Esophagus muscularis mucosa (tissue), 4 donors: ENCODE measurements around the gene ENDOD1. TPM values are rescaled to one million over a fixed set of nuclear protein-coding genes. Genes with fewer than 3 reads are reported as not detected.

Experiments used
- DNase-seq: peaks from one replicate; pipeline ENCODE4 v3.0.0-alpha.2; 2017; ENCODE audit errors: extremely low spot score
- H3K27ac ChIP-seq, 4 donors: fragments of 200-600 bp; sonication (generic); replicated peaks in 1 of 4; 1 replicate in 3 of 4; 2 replicates in 1 of 4; pipeline ENCODE4 v1.5.1; 2016 to 2019; ENCODE audit warnings: mild to moderate bottlenecking in 1 of 4
- H3K27me3 ChIP-seq, 4 donors: fragments of 200-600 bp; sonication (generic); one replicate each; pipeline versions ENCODE4 v1.5.1 to v1.6.0; 2016 to 2019
- H3K36me3 ChIP-seq, 4 donors: fragments of 200-600 bp; sonication (generic); one replicate each; pipeline ENCODE4 v1.5.1; 2016 to 2019
- H3K4me1 ChIP-seq, 4 donors: fragments of 200-600 bp; sonication (generic); one replicate each; pipeline ENCODE4 v1.5.1; 2016 to 2019
- H3K4me3 ChIP-seq, 4 donors: fragments of 200-600 bp; sonication (generic); 1 replicate in 2 of 4; 2 replicates in 2 of 4; pipeline ENCODE4 v1.5.1; 2016 to 2019; ENCODE audit warnings: mild to moderate bottlenecking in 4 of 4, moderate library complexity in 1 of 4
- H3K9me3 ChIP-seq, 4 donors: fragments of 200-600 bp; sonication (generic); 1 replicate in 3 of 4; 2 replicates in 1 of 4; pipeline ENCODE4 v1.5.1; 2016 to 2019
- CTCF ChIP-seq, 3 experiments: fragments of 200-600 bp in 2 of 3; fragments of 450-650 bp in 1 of 3; sonication (generic) in 2 of 3; IDR thresholded peaks; one replicate each; pipeline ENCODE4 v1.5.1; 2017 to 2019; ENCODE audit warnings: antibody characterized with exemption in 3 of 3, mild to moderate bottlenecking in 2 of 3, moderate library complexity in 1 of 3
- EP300 ChIP-seq: sonication (generic); formaldehyde crosslinking; IDR thresholded peaks from one replicate; pipeline ENCODE4 v1.6.1; 2017; ENCODE audit warnings: antibody characterized with exemption
- POLR2A ChIP-seq: fragments of 450-650 bp; IDR thresholded peaks from one replicate; pipeline ENCODE4 v1.6.1; 2017; ENCODE audit warnings: antibody characterized with exemption, moderate library complexity, mild to moderate bottlenecking, low read depth
- POLR2AphosphoS5 ChIP-seq, 2 donors: sonication (generic); formaldehyde crosslinking; IDR thresholded peaks; one replicate each; pipeline ENCODE4 v1.6.1; 2017; ENCODE audit warnings: antibody characterized with exemption in 2 of 2
- WGBS: methylation state at CpG from one replicate; pipeline ENCODE4 v1.1.5; 2018; 5-methylcytosine and 5-hydroxymethylcytosine counted together
- intact Hi-C: fragments of 100-400 bp; cut with DNase I; formaldehyde crosslinking; loops from one replicate; pipeline ENCODE4 v1.15.1; 2023
- total RNA-seq, 4 donors: library from RNA; depleted of rRNA; stranded (reverse); fragments of >200 nt; gene quantifications; one replicate each; pipeline versions ENCODE4 v1.1.0 to v1.2.1, GENCODE V29; 2016

Gene ENDOD1
- total RNA-seq, 4 donors from 2014 or later, result 37.6 to 43.2 (median 41.0) TPM

- intact Hi-C loops, result loop anchor here (5.0 kb wide), 1 partner anchor 45 kb away; no protein-coding TSS in a partner anchor
These were observed 47.7 kb downstream of the ENDOD1 start for GRCh38 chr11:95137299-95137698.

GRCh38 chr11:95138448-95138847, 48.8 kb downstream of the ENDOD1 start:
- no peak for TF ChIP-seq POLR2AphosphoS5 (IDR thresholded peaks at IDR 0.05)
- no peak for TF ChIP-seq POLR2A
- peak in 1 of 3 experiments; percentile 17 for TF ChIP-seq CTCF (IDR thresholded peaks at IDR 0.05)
- TF ChIP-seq EP300, result no peak
- H3K9me3 ChIP-seq, result no peaks in the 10 kb centered on the region
- no peak overlapping the region for H3K4me3 ChIP-seq
- H3K27ac ChIP-seq, result no peak overlapping the region
- intact Hi-C loops, result loop anchor here (5.0 kb wide), 1 partner anchor 46 kb away; no protein-coding TSS in a partner anchor
- peaks cover 5 to 8% (median 7%) of the 10 kb centered on the region in 4 donors for H3K4me1 ChIP-seq
- DNase-seq, result no peak
- 32% methylated on average over 2 of the region's 2 CpGs for WGBS
- H3K36me3 ChIP-seq, result peaks cover 0 to under 1% (median 0%) of the 10 kb centered on the region in 4 donors
- no peaks in the 10 kb centered on the region for H3K27me3 ChIP-seq

More at GRCh38 chr11:95137299-95137698, 47.7 kb downstream of the ENDOD1 start:
- Histone ChIP-seq H3K36me3 (peaks cover 0 to 7% (median 0%) of the 10 kb centered on the region in 4 donors), H3K4me1 (peaks cover 5 to 8% (median 7%) of the 10 kb centered on the region in 4 donors), H3K9me3 (no peaks in the 10 kb centered on the region), H3K27me3 (no peaks in the 10 kb centered on the region), H3K27ac (no peak overlapping the region), H3K4me3 (no peak overlapping the region)
- no peak for DNase-seq
- no peak for TF ChIP-seq POLR2AphosphoS5 (IDR thresholded peaks at IDR 0.05)
- no peak for TF ChIP-seq EP300
- no peak for TF ChIP-seq POLR2A
- TF ChIP-seq CTCF (IDR thresholded peaks at IDR 0.05), result no peak

GRCh38 chr11:95140397-95141033, 50.9 kb downstream of the ENDOD1 start:
- TF ChIP-seq POLR2A, result no peak
- TF ChIP-seq CTCF (IDR thresholded peaks at IDR 0.05), result no peak
- TF ChIP-seq EP300, result no peak
- TF ChIP-seq POLR2AphosphoS5 (IDR thresholded peaks at IDR 0.05), result no peak
- Histone ChIP-seq H3K36me3 (no peaks in the 10 kb centered on the region), H3K27me3 (no peaks in the 10 kb centered on the region), H3K4me3 (no peak overlapping the region), H3K27ac (no peak overlapping the region), H3K4me1 (no peaks in the 10 kb centered on the region), H3K9me3 (no peaks in the 10 kb centered on the region)
- no peak for DNase-seq
- intact Hi-C loops, result loop anchor here (10.0 kb wide), 1 partner anchor 516 kb away; no protein-coding TSS in a partner anchor
- 83% methylated on average over 4 of the region's 4 CpGs for WGBS

- intact Hi-C loops, result loop anchor here (10.0 kb wide), 1 partner anchor 518 kb away; no protein-coding TSS in a partner anchor
- TF ChIP-seq EP300 (no peak), POLR2AphosphoS5 (IDR thresholded peaks at IDR 0.05) (no peak), POLR2A (no peak), CTCF (IDR thresholded peaks at IDR 0.05) (no peak)
- WGBS, result 72% methylated on average over 2 of the region's 2 CpGs
These were observed 52.8 kb downstream of the ENDOD1 start for GRCh38 chr11:95142431-95142830.

More at GRCh38 chr11:95142431-95142830, 52.8 kb downstream of the ENDOD1 start:
- no peaks in the 10 kb centered on the region for H3K27me3 ChIP-seq
- H3K4me3 ChIP-seq, result no peak overlapping the region
- H3K9me3 ChIP-seq, result no peaks in the 10 kb centered on the region
- H3K36me3 ChIP-seq, result no peaks in the 10 kb centered on the region
- peaks cover 3 to 7% (median 6%) of the 10 kb centered on the region in 4 donors for H3K4me1 ChIP-seq
- no peak overlapping the region for H3K27ac ChIP-seq
- DNase-seq, result no peak
